ENCODE results near the gene PRR14L.
"Not testable (repeated sequence)": the region's sequence is repeated elsewhere in the genome, so short reads cannot be mapped to it uniquely, and the experiment has no call there.

Gene PRR14L

DNA sequence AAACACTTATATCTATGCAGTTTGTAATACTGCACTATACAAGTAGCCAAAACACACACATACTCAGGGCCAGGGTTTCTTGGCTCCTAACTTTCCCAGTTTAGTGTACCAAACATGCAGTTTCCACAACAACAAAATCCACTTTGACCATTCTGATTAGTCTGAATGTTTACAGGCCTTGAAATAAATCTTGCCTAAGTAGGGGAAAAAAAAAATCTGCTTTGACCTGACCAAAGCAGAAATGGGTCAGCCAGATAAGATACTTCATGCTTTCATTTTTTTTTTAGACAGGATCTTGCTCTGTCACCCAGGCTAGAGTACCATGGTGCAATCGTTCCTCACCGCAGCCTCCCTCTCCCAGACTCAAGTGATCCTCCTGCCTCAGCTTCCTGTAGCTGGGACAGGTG, 10.1 kb downstream of the PRR14L start:
- no peak for ATAC-seq

DNA sequence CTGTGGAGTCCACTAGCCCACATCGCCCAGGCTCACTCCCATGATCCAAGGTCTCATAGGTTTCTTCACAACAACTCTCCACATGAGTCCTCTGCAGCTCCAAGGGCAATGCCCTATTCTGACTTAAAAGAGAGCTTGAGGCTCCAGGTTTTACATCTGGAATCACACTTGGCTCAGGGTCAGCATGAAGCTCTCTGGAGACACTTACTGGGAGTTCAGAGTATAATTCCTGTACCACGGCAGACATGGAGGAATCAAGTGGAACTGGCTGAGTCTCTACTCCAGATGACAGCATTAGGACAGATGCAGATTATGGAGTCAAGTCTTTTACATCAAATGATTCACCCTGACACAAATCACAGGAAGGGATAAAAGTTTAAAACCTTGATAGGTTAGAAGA, 11.4 kb downstream of the PRR14L start:
- ATAC-seq: no peak

- ATAC-seq: peak in 1 of 2 donors; percentile 25
These were observed 12.0 kb downstream of the PRR14L start for GRCh38 chr22:31737932-31738331.

GRCh38 chr22:31736458-31736857, 13.5 kb downstream of the PRR14L start:
- no peak for ATAC-seq

- ATAC-seq: no peak
These were observed 15.4 kb downstream of the PRR14L start for GRCh38 chr22:31734512-31734911.

DNA sequence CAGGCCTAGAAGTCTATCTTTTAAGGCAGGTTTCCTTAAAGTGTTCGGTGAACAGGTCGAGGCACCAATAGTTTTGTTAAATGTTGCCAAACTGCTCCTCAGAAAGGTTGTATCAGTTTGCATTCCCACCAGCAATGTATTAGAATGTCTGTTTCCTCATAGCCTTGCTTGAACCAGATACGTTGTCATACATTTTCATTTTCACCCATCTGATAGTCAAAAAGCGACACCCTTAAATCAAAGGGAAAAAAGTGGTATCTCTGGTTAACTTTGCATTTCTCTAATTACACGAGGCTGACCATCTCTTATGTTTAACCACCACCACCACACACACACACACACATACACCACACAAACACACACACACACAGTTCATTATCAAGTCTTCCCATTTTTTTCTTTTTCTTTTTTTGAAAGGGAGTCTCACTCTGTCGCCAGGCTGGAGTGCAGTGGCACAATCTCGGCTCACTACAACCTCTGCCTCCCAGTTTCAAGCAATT, 16.3 kb downstream of the PRR14L start:
- ATAC-seq: no peak

DNA sequence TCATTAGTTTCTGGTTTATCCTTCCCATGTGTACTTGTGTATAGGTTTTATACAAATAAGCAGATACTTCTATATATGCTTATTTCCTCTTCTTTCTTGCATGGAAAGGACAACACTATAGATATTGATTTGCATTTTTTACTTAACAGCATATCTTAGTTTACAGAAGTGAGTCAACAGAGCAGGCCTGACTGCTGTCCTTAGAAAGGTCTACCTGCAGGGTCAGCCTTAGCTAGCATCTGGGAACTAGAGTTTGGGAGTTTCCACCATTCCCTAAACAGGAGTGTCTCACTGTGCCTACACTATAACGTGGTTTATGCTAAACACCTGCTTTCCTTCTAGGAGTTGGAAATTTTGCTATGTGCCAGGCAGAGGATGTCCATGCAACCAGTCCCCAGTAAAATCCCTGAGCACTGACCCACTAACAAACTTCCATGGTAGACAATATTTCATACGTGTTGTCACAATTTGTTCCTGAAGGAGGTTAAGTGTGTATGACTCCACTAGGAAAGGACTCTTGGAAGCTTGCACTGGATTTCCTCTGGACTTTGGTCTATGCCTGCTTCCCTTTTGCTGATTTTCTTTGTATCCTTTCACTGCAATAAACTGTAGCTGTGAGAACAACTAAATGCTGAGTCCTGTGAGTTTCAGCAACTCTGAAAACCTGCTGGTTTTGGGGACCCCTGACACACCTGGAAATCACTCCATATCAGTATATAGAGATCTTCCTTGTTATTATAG, 17.7 kb downstream of the PRR14L start:
- no peak for ATAC-seq

DNA sequence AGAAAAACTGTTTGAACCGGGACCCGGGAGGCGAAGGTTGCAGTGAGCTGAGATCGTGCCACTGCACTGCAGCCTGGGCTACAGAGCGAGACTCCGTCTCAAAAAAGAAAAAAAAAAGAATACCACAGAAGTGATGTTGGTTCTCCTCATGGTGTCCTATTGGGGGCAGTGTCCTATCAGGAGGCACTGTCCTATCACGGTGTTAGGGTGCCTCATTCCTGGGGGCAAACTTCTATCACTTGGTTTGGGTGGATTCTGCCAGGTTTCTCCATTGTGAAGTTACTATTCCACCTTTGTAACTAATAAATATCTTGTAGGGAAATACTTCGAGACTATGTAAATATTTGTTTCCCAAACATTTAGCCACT, 19.6 kb downstream of the PRR14L start:
- no peak for ATAC-seq

DNA sequence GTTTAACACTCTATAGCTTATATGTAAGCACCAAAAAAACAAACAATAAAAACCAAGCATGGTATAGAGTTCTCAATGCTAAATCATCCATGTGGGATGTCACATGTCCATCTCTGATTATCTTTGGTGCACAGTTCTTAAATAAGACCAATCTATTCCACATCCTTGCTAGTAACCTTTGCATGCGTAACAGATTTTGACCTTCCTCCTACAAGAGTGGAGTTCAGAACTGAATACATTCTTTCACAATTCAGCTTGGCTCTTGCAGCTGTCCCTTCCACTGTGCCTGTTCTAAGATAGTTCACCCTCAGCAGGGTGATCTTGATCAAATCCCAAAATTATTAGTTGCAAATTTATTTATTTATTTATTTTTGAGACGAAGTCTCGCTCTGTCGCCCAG, 21.1 kb downstream of the PRR14L start:
- ATAC-seq: no peak

DNA sequence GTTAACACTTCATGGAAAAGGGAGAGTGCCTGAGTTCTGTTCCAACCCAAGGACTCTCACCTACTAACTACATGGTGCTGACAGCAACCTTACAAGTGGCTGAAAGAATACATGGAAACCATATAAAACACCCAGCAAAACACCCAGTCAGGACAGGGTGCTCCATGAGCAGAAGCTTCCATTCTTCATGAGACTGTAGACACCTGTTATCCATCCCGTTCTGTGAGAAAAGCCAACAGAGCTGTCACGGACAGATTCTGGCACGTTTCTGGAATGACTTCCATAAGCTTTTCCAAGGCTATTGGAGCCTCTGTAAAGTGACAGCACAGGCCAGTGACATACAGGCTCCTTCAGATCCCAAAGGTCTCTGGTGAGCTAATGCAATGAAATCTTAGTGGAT, 23.2 kb downstream of the PRR14L start:
- no peak for ATAC-seq

DNA sequence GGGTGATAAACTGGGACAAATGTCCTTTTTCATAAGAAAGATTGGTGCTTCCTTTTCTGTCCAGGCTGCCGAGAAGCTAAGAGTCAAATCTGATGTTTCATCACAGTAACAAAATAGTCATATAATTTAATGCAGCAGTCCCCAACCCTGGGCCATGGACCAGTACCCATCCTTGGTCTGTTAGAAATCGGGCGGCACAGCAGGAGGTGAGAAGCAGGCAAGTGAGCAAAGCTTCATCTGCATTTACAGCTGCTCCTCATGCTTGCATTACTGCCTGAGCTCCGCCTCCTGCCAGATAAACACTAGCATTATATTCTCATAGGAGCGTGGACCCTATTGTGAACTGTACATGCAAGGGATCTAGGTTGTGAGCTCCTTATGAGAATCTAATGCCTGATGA, 26.2 kb downstream of the PRR14L start:
- no peak for ATAC-seq

DNA sequence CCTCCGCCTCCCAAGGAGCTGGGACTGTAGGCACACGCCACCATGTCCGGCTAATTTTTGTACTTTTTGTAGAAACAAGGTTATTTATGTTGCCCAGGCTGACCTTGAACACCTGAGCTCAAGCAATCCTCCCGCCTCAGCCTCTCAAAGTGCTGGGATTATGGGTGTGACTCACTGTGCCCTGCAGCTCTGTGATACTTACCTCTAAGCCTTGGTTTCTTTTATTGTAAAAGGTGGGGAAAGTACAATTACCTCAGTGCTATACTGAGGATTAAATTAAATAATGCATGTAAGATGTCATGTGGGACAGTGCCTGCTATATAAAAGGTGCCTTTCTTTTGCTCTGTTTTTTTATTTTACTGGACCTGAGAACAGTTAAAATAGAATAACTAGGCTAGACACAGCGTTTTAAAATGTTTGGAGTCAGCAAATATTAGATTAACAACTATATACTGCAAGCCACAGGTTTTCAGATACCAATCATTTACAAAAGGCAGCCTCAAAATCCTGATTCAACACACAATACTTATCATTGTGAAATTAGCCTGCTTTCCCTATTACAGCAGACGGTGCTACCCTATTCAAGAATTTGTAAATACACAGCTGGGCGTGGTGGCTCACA, 30.0 kb downstream of the PRR14L start:
- no peak for ATAC-seq

GRCh38 chr22:31715147-31715778, 34.7 kb downstream of the PRR14L start:
- ATAC-seq: no peak

DNA sequence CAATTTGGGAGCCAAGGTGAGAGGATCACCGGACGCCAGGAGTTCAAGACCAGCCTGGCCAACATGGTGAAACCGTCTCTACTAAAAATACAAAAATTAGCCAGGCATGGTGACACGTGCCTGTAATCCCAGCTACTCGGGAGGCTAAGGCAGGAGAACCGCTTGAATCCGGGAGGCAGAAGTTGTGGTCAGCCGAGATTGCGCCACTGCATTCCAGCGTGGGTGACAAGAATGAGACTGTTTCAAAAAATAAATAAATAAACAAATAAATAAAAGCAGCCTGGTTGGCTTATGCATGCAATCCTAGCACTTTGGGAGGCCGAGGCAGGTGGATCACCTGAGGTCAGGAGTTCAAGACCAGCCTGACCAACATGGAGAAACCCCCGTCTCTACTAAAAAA, 38.7 kb downstream of the PRR14L start:
- ATAC-seq: not testable (repeated sequence)

DNA sequence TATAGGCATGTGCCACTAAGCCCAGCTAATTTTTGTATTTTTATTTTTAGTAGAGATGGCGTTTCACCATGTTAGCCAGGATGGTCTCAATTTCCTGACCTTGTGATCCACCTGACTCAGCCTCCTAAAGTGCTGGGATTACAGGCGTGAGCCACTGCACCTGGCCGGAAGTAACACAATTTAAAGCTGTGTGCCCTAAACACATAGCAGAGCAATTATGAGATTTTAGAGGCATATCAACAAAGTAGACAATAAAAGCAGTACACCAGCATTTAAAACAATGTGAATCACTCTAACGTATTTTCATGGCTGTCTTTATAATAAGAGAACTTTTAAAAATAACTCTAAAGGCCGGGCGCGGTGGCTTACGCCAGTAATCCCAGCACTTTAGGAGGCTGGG, 42.4 kb downstream of the PRR14L start:
- no peak for ATAC-seq

DNA sequence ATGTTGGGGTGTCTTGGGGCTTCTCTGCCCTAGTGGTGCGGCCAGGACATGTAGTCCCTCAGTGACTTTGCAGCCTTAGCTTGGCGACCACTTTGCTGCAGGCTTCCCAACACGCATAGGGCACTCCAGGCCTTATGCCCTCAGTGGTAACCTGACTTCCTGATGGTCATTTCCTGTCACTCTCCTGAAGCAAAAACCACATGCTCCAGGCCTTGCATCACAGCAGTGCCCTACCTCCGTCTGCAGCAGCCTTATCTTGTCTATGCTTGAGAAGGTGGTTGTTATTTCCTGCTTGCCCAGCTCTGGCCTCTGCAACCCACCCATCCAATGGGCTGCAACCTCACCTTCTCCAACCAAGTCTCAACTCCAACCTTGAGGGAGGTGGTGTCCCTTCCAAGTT, 54.5 kb downstream of the PRR14L start:
- no peak for ATAC-seq

- not testable (repeated sequence) for ATAC-seq
These were observed 55.9 kb downstream of the PRR14L start for GRCh38 chr22:31694046-31694445.

- peak; percentile 35 to 84 for ATAC-seq
These were observed 57.6 kb downstream of the PRR14L start for GRCh38 chr22:31692186-31692886.

DNA sequence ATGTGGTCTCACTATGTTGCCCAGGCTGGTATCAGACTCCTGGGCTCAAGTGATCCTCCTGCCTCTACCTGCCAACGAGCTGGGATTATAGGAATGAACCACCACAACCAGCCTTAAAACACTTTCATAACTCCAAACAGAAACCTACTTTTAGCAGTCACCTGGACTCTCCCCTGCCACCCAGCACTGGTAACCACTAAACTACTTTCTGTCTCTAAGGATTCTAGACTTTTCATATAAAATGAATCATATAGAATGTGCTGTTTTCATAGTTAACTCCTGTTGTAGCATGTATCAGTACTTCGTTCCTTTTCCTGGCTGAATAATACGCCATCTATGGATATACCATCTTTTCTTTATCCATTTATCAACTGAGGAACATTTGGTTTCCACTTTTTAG, 58.5 kb downstream of the PRR14L start:
- ATAC-seq: no peak

- ATAC-seq: no peak
These were observed 66.5 kb downstream of the PRR14L start for GRCh38 chr22:31683181-31684105.

- ATAC-seq: no peak
These were observed 67.2 kb downstream of the PRR14L start for GRCh38 chr22:31682751-31683150.
